OCI-LY3 (cell line): ENCODE data around the gene SHROOM3.

ENCODE experiments used
- H2AFZ ChIP-seq: fragments of 200-600, 300-600 bp; shearing (Covaris generic); 2 replicates; pipeline ENCODE4 v1.6.0; 2014; ENCODE audit warnings: antibody characterized with exemption, low read depth, low read length
- H3K27ac ChIP-seq: fragments of 200-600, 300-600 bp; sonication (generic); 2 replicates; pipeline ENCODE4 v1.5.1; 2014; ENCODE audit warnings: mild to moderate bottlenecking, low read length, moderate library complexity, mixed read lengths
- H3K27me3 ChIP-seq: fragments of 200-600, 300-600 bp; sonication (generic); 2 replicates; pipeline ENCODE4 v1.6.1; 2014; ENCODE audit warnings: low read depth, low read length, mixed read lengths
- H3K36me3 ChIP-seq: fragments of 200-600, 300-600 bp; sonication (generic); replicated peaks from 2 replicates; pipeline ENCODE3; 2014; ENCODE audit warnings: low read depth, low read length, mixed read lengths
- H3K4me1 ChIP-seq: fragments of 300-600, 200-600 bp; sonication (generic); 2 replicates; pipeline ENCODE4 v1.6.1; 2014; ENCODE audit warnings: low read length, mixed read lengths
- H3K4me2 ChIP-seq: fragments of 200-600, 300-600 bp; sonication (generic); 2 replicates; pipeline ENCODE4 v1.6.1; 2014; ENCODE audit warnings: low read length, mixed read lengths
- H3K4me3 ChIP-seq: fragments of 300-600, 200-600 bp; sonication (generic); 2 replicates; pipeline ENCODE4 v1.5.1; 2014; ENCODE audit warnings: antibody characterized with exemption, mild to moderate bottlenecking, low read length, moderate library complexity
- H3K79me2 ChIP-seq: fragments of 300-600, 200-600 bp; shearing (Covaris generic); 2 replicates; pipeline ENCODE4 v1.6.1; 2014; ENCODE audit warnings: mild to moderate bottlenecking, low read length, mixed read lengths
- H3K9ac ChIP-seq: fragments of 300-600, 200-600 bp; shearing (Covaris generic); 2 replicates; pipeline ENCODE4 v1.6.0; 2014; ENCODE audit warnings: mild to moderate bottlenecking, low read length, moderate library complexity
- H3K9me3 ChIP-seq: fragments of 200-600, 300-600 bp; shearing (Covaris generic); 2 replicates; pipeline ENCODE4 v1.6.1; 2014; ENCODE audit warnings: low read length, mixed read lengths; ENCODE audit not compliant: insufficient read depth
- H4K20me1 ChIP-seq: fragments of 200-600, 300-600 bp; sonication (generic); 2 replicates; pipeline ENCODE4 v1.6.1; 2016; ENCODE audit warnings: low read length, mixed read lengths; ENCODE audit not compliant: insufficient read depth
- EZH2phosphoT487 ChIP-seq: fragments of 200-600 bp; shearing (Covaris generic); IDR thresholded peaks from 2 replicates; pipeline ENCODE4 v1.6.1; 2018; ENCODE audit warnings: antibody characterized with exemption, mixed run types, low read depth
- TF ChIP-seq, protein P1 (sequence below): fragments of 200-600, 300-600 bp; sonication (generic); IDR thresholded peaks from 2 replicates; pipeline ENCODE4 v1.5.1; 2014; ENCODE audit warnings: antibody characterized with exemption, low read length, low read depth

SHROOM3 gene

DNA sequence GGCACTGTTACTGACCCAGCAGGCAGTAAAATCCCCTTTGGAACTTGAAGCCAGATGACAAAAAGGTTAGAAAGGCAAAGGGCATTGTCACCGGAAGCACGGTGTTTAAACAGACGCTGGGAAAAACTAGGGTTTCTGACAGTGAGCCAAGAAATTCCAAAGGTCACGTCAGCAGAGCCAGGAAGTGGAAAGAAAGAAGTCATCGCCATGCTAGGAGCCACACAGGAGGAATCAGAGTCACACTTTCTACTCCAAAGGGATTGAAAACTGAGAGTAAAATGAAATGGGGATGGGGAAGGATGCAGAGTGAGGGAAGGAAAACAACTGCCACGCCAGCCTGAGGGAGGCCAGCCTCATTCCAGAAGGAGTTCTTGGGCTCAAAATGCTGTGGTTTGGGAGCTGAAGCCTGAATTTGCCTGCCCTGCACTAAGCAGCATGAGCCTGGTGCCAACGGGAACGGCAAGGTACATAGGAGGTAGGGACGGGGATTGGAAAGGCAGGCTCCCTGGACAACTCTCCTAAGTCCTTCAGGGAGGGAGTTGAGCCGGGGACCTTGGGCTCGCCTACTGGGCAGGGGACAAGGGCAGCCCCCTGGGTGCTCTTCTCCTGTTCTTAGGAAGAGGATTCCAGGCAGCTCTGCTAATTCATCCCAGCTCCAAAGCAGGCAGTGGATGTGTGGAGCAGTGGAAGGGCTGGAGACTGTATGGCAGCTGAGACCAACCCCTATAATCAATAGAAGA lies 396.1 kb downstream of the SHROOM3 start:
- Histone ChIP-seq H3K79me2 (no peaks in the 10 kb centered on the region), H2AFZ (no peak overlapping the region), H3K9ac (no peak overlapping the region)

DNA sequence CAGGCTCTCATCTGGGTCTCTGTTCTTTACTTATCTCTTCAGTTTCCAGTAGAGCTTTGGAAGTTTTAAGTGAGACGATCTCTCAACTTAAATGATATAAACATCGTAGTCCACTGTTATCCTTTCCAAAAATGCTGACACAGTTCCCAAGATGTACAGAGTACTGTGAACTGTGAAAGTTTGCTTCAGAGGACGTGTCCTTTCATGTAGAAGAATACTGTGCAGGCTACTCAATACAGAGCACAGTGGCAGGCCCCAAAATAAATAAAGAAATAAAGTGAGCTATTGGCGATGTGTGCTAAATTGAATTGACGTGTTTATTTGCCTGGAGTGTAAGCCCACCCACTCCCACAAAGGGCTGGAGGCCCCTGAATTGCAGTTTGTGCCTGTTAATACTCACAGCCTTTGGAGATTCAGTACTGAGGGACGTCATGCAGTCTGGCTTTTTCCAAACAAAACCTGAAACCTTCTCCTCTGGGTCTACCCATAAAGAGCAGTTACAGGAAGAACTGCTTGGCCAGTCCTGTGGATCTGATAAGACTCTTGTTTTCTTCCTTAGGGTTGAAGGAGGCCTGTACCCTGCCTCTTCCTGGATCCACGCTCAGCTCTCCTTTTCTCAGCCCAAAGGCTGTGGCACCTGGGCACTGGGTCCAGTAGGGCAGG lies 396.8 kb downstream of the SHROOM3 start:
- Histone ChIP-seq H3K27ac (no peak overlapping the region), H2AFZ (no peak overlapping the region), H3K36me3 (no peaks in the 10 kb centered on the region), H3K9me3 (no peaks in the 10 kb centered on the region), H3K27me3 (no peaks in the 10 kb centered on the region), H4K20me1 (no peaks in the 10 kb centered on the region), H3K4me3 (no peak overlapping the region), H3K4me1 (no peaks in the 10 kb centered on the region), H3K4me2 (no peak overlapping the region), H3K79me2 (no peaks in the 10 kb centered on the region), H3K9ac (no peak overlapping the region)
- TF ChIP-seq, protein P1, sequence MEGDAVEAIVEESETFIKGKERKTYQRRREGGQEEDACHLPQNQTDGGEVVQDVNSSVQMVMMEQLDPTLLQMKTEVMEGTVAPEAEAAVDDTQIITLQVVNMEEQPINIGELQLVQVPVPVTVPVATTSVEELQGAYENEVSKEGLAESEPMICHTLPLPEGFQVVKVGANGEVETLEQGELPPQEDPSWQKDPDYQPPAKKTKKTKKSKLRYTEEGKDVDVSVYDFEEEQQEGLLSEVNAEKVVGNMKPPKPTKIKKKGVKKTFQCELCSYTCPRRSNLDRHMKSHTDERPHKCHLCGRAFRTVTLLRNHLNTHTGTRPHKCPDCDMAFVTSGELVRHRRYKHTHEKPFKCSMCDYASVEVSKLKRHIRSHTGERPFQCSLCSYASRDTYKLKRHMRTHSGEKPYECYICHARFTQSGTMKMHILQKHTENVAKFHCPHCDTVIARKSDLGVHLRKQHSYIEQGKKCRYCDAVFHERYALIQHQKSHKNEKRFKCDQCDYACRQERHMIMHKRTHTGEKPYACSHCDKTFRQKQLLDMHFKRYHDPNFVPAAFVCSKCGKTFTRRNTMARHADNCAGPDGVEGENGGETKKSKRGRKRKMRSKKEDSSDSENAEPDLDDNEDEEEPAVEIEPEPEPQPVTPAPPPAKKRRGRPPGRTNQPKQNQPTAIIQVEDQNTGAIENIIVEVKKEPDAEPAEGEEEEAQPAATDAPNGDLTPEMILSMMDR, result no peak
- TF ChIP-seq EZH2phosphoT487, result no peak

More for the DNA sequence above, 396.1 kb downstream of the SHROOM3 start:
- no peaks in the 10 kb centered on the region for H3K4me1 ChIP-seq
- H3K9me3 ChIP-seq, result no peaks in the 10 kb centered on the region
- H4K20me1 ChIP-seq, result no peaks in the 10 kb centered on the region
- no peak for TF ChIP-seq EZH2phosphoT487
- TF ChIP-seq, protein P1, result no peak
- no peaks in the 10 kb centered on the region for H3K36me3 ChIP-seq
- no peak overlapping the region for H3K4me3 ChIP-seq
- H3K27ac ChIP-seq, result no peak overlapping the region
- H3K27me3 ChIP-seq, result no peaks in the 10 kb centered on the region
- no peak overlapping the region for H3K4me2 ChIP-seq
